Upper lobe of left lung (tissue), 4 donors: ENCODE data around the gene E2F8.

Experiments used
- CTCF ChIP-seq, 6 experiments: fragments of 450-650 bp in 4 of 6; fragments of 200-600 bp in 2 of 6; sonication (generic) in 2 of 6; IDR thresholded peaks; one replicate each; pipeline ENCODE4 v1.5.1; 2016 to 2019; ENCODE audit warnings: antibody characterized with exemption in 6 of 6
- EP300 ChIP-seq, 4 donors: sonication (generic); formaldehyde crosslinking; IDR thresholded peaks; one replicate each; pipeline ENCODE4 v1.5.1; 2017; ENCODE audit warnings: antibody characterized with exemption in 4 of 4, control low read depth in 2 of 4
- POLR2A ChIP-seq, 4 donors: fragments of 450-650 bp; IDR thresholded peaks; one replicate each; pipeline ENCODE4 v1.5.1; 2016 to 2017; ENCODE audit warnings: antibody characterized with exemption in 4 of 4, mild to moderate bottlenecking in 2 of 4
- POLR2AphosphoS5 ChIP-seq, 2 donors: sonication (generic); formaldehyde crosslinking; IDR thresholded peaks; one replicate each; pipeline ENCODE4 v1.5.1; 2017; ENCODE audit warnings: antibody characterized with exemption in 2 of 2

- no peak for TF ChIP-seq CTCF (IDR thresholded peaks at IDR 0.05)
- no peak for TF ChIP-seq POLR2A (IDR thresholded peaks at IDR 0.05)
- TF ChIP-seq EP300 (IDR thresholded peaks at IDR 0.05), result no peak
- no peak for TF ChIP-seq POLR2AphosphoS5 (IDR thresholded peaks at IDR 0.05)
Measured at GRCh38 chr11:19245351-19245750, 4.6 kb upstream of the E2F8 start.
